Gastroesophageal sphincter (tissue), 3 donors: Measurements from ENCODE around the gene MAPK11.
"Not testable (repeated sequence)": the region's sequence is repeated elsewhere in the genome, so short reads cannot be mapped to it uniquely, and the experiment has no call there.

ENCODE experiments used
- EP300 ChIP-seq: sonication (generic); formaldehyde crosslinking; IDR thresholded peaks from one replicate; pipeline ENCODE4 v1.6.1; 2017; ENCODE audit warnings: antibody characterized with exemption, mild to moderate bottlenecking
- POLR2A ChIP-seq, 2 donors: fragments of 450-650 bp; IDR thresholded peaks; one replicate each; pipeline ENCODE4 v1.6.1; 2017; ENCODE audit warnings: antibody characterized with exemption in 2 of 2, mild to moderate bottlenecking in 2 of 2, moderate library complexity in 1 of 2
- TF ChIP-seq, protein P1 (sequence below), 4 experiments: fragments of 200-600 bp in 2 of 4; fragments of 450-650 bp in 2 of 4; sonication (generic) in 1 of 4; IDR thresholded peaks; one replicate each; pipeline ENCODE4 v1.5.1; 2017 to 2019; ENCODE audit warnings: antibody characterized with exemption in 4 of 4, mild to moderate bottlenecking in 2 of 4, moderate library complexity in 2 of 4

DNA sequence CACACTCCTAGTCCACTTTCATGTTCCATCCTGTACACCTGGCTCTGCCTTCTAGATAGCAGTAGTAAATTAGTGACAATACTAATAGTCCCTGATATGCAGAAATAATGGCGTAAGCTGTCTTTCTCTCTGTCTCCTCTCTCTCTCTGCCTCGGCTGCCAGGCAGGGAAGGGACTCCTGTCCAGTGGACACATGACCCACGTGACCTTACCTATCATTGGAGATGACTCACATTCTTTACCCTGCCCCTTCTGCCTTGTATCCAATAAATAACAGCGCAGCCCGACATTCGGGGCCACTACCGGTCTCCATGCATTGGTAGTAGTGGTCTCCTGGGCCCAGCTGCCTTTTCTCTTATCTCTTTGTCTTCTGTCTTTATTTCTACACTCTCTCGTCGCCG, 3.6 kb upstream of the MAPK11 start:
- TF ChIP-seq, protein P1, sequence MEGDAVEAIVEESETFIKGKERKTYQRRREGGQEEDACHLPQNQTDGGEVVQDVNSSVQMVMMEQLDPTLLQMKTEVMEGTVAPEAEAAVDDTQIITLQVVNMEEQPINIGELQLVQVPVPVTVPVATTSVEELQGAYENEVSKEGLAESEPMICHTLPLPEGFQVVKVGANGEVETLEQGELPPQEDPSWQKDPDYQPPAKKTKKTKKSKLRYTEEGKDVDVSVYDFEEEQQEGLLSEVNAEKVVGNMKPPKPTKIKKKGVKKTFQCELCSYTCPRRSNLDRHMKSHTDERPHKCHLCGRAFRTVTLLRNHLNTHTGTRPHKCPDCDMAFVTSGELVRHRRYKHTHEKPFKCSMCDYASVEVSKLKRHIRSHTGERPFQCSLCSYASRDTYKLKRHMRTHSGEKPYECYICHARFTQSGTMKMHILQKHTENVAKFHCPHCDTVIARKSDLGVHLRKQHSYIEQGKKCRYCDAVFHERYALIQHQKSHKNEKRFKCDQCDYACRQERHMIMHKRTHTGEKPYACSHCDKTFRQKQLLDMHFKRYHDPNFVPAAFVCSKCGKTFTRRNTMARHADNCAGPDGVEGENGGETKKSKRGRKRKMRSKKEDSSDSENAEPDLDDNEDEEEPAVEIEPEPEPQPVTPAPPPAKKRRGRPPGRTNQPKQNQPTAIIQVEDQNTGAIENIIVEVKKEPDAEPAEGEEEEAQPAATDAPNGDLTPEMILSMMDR (IDR thresholded peaks at IDR 0.05), result not testable (repeated sequence)
- TF ChIP-seq EP300; POLR2A (IDR thresholded peaks at IDR 0.05): not testable (repeated sequence)
